Measurements from ENCODE around the gene TRPM4. TPM values are rescaled to one million over a fixed set of nuclear protein-coding genes. Genes with fewer than 3 reads are reported as not detected.

The TRPM4 gene
- total and polyA plus RNA-seq, 2 of the 13 experiments (the other 11 are each of a cell fraction or from before 2014, with no cell fraction given), result 1.9 to 4.3 TPM

DNA sequence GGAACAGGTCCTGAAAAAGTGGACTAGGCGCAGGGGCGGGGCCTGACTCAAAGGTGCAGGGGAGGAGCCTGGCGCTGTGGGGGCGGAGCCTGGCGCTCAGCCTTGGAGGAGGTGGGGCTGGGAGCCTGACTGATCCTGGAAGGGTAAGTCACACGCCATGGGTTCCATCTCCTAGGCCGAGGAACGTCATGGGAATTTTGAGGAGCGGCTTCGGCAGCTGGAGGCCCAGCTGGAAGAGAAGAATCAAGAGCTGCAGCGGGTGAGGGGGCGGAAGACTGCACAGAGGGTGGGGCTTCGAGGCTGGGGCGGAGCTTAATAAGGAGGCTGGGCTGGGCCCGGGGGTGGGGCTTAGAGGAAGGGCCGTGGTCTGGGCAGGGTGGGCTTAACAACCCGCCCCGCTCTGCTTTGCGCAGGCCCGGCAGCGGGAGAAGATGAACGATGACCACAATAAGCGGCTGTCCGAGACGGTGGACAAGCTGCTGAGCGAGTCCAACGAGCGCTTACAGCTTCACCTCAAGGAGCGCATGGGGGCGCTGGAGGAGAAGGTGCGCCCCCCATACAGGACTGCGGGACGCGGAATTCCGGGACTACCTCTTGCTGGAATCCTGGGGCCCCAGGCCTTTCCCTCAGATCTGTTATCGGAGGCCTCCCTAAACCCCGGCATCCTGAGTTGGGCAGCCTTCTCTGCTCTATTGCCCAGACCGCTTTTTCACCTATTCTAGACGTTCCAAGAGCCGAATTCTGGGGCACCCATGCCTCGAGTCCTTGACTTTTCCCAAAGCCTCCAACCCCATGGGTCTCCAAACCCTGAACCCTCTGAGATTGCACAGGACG lies 23.8 kb upstream of the TRPM4 start:
- POLR2A ChIA-PET, result no interaction called here
- H3K36me3 ChIP-seq (replicated peaks in 1 of 2; ENCODE audit: control insufficient read depth in 1 of 2, insufficient read depth in 2 of 2, low read length in 2 of 2), result peaks cover 3 to 5% of the 10 kb centered on the region in 2 experiments; a peak in 3 of 5 replicates
- no peak for DNase-seq (ENCODE audit: low spot score)
- no peak for ATAC-seq
- no peaks in the 10 kb centered on the region for H4K20me1 ChIP-seq (ENCODE audit: insufficient read depth, low read length)
- H2AFZ ChIP-seq (ENCODE audit: low read length), result no peak overlapping the region
- no peak overlapping the region for H3K27ac ChIP-seq (ENCODE audit: extremely low read length, insufficient read depth, low read length)
- no TSS peak for BruUV-seq (replicated peaks)
- no peaks in the 10 kb centered on the region for H3K27me3 ChIP-seq (ENCODE audit: control insufficient read depth in 1 of 2, insufficient read depth in 2 of 2, low read length in 2 of 2)
- intact Hi-C loops (cut with micrococcal nuclease; ENCODE audit: unreplicated experiment) (no loop called here), in situ Hi-C loops (cut with HindIII; ENCODE audit: extremely low pct_ligation_motif_present, low pct_unique_long_range_greater_than_20kb) (no loop called here)
- H3K4me2 ChIP-seq (ENCODE audit: low read depth, low read length), result no peak overlapping the region
- peaks cover 9% of the 10 kb centered on the region for H3K4me1 ChIP-seq (ENCODE audit: insufficient read depth, low read length)
- CTCF ChIA-PET (ENCODE audit: low intra/inter-chr PET ratio, low total read pairs), result no interaction called here
- H3K9ac ChIP-seq (ENCODE audit: insufficient read depth, low read depth, low read length), result no peak overlapping the region
- 96% methylated on average over 42 of the region's 42 CpGs for WGBS (ENCODE audit: low lambda C conversion rate)
- no peak for FAIRE-seq
- no peak overlapping the region for H3K4me3 ChIP-seq (replicated peaks in 1 of 3; ENCODE audit: insufficient read depth in 1 of 3, low read depth in 2 of 3, low read length in 3 of 3)
- no peaks in the 10 kb centered on the region for H3K79me2 ChIP-seq (ENCODE audit: insufficient read depth, low read length)
- no peaks in the 10 kb centered on the region for H3K9me3 ChIP-seq (ENCODE audit: low read length)
- TF ChIP-seq ZNF644 (CRISPR knock-in tag; IDR thresholded peaks at IDR 0.05; ENCODE audit: low read depth) (no peak), MATR3 (CRISPR knock-in tag; IDR thresholded peaks at IDR 0.05) (no peak), THAP11 (CRISPR knock-in tag; IDR thresholded peaks at IDR 0.05) (no peak), ATM (IDR thresholded peaks at IDR 0.05; ENCODE audit: borderline replicate concordance) (no peak), ZSCAN12 (CRISPR knock-in tag; IDR thresholded peaks at IDR 0.05) (no peak)
- TF ChIP-seq, protein P1, sequence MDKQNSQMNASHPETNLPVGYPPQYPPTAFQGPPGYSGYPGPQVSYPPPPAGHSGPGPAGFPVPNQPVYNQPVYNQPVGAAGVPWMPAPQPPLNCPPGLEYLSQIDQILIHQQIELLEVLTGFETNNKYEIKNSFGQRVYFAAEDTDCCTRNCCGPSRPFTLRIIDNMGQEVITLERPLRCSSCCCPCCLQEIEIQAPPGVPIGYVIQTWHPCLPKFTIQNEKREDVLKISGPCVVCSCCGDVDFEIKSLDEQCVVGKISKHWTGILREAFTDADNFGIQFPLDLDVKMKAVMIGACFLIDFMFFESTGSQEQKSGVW (CRISPR knock-in tag; IDR thresholded peaks at IDR 0.05; ENCODE audit: borderline replicate concordance), result no peak
- TF ChIP-seq, protein P2, sequence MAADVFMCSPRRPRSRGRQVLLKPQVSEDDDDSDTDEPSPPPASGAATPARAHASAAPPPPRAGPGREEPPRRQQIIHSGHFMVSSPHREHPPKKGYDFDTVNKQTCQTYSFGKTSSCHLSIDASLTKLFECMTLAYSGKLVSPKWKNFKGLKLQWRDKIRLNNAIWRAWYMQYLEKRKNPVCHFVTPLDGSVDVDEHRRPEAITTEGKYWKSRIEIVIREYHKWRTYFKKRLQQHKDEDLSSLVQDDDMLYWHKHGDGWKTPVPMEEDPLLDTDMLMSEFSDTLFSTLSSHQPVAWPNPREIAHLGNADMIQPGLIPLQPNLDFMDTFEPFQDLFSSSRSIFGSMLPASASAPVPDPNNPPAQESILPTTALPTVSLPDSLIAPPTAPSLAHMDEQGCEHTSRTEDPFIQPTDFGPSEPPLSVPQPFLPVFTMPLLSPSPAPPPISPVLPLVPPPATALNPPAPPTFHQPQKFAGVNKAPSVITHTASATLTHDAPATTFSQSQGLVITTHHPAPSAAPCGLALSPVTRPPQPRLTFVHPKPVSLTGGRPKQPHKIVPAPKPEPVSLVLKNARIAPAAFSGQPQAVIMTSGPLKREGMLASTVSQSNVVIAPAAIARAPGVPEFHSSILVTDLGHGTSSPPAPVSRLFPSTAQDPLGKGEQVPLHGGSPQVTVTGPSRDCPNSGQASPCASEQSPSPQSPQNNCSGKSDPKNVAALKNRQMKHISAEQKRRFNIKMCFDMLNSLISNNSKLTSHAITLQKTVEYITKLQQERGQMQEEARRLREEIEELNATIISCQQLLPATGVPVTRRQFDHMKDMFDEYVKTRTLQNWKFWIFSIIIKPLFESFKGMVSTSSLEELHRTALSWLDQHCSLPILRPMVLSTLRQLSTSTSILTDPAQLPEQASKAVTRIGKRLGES (CRISPR knock-in tag; IDR thresholded peaks at IDR 0.05; ENCODE audit: borderline replicate concordance), result no peak
- TF ChIP-seq, protein P3, sequence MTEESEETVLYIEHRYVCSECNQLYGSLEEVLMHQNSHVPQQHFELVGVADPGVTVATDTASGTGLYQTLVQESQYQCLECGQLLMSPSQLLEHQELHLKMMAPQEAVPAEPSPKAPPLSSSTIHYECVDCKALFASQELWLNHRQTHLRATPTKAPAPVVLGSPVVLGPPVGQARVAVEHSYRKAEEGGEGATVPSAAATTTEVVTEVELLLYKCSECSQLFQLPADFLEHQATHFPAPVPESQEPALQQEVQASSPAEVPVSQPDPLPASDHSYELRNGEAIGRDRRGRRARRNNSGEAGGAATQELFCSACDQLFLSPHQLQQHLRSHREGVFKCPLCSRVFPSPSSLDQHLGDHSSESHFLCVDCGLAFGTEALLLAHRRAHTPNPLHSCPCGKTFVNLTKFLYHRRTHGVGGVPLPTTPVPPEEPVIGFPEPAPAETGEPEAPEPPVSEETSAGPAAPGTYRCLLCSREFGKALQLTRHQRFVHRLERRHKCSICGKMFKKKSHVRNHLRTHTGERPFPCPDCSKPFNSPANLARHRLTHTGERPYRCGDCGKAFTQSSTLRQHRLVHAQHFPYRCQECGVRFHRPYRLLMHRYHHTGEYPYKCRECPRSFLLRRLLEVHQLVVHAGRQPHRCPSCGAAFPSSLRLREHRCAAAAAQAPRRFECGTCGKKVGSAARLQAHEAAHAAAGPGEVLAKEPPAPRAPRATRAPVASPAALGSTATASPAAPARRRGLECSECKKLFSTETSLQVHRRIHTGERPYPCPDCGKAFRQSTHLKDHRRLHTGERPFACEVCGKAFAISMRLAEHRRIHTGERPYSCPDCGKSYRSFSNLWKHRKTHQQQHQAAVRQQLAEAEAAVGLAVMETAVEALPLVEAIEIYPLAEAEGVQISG (CRISPR knock-in tag; IDR thresholded peaks at IDR 0.05), result no peak
- TF ChIP-seq, protein P4, sequence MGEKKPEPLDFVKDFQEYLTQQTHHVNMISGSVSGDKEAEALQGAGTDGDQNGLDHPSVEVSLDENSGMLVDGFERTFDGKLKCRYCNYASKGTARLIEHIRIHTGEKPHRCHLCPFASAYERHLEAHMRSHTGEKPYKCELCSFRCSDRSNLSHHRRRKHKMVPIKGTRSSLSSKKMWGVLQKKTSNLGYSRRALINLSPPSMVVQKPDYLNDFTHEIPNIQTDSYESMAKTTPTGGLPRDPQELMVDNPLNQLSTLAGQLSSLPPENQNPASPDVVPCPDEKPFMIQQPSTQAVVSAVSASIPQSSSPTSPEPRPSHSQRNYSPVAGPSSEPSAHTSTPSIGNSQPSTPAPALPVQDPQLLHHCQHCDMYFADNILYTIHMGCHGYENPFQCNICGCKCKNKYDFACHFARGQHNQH (CRISPR knock-in tag; IDR thresholded peaks at IDR 0.05), result no peak

Data from HepG2 (cell line).